Activated T-helper 1 cell treated with anti-CD3 and anti-CD28 coated beads, Interleukin-12 subunit alpha, Interleukin-12 subunit beta, Interleukin-2, Interleukin-4 antibody, amounts not matched to agents 30 ng/mL and 10 ng/mL and 1 ng/mL, durations not matched to agents 14 hours and 24 hours and 36 hours (primary cell): ENCODE data around the gene MRC2. TPM values are rescaled to one million over a fixed set of nuclear protein-coding genes. Genes with fewer than 3 reads are reported as not detected.

Experiments used
- DNase-seq: peaks from one replicate; pipeline ENCODE4 v3.0.0; 2021; ENCODE audit warnings: low spot score
- H3K27ac Mint-ChIP-seq: one replicate; pipeline ENCODE4 v1.8.0; 2021; ENCODE audit warnings: mild to moderate bottlenecking, mixed read lengths
- H3K27me3 Mint-ChIP-seq: one replicate; pipeline ENCODE4 v1.8.0; 2022; ENCODE audit warnings: mild to moderate bottlenecking, moderate library complexity, mixed read lengths; ENCODE audit not compliant: insufficient read depth
- H3K36me3 Mint-ChIP-seq: one replicate; pipeline ENCODE4 v1.8.0; 2021; ENCODE audit warnings: low read depth, mixed read lengths
- H3K4me1 Mint-ChIP-seq: one replicate; pipeline ENCODE4 v1.8.0; 2021; ENCODE audit warnings: low read depth, mixed read lengths
- H3K4me3 Mint-ChIP-seq: one replicate; pipeline ENCODE4 v1.8.0; 2021; ENCODE audit warnings: mild to moderate bottlenecking, moderate library complexity, mixed read lengths
- H3K9me3 Mint-ChIP-seq: one replicate; pipeline ENCODE4 v1.8.0; 2021; ENCODE audit warnings: mixed read lengths
- intact Hi-C: fragments of 100-400 bp; cut with micrococcal nuclease; formaldehyde crosslinking; loops from one replicate; pipeline ENCODE4 v1.15.1; 2024
- total RNA-seq: library from RNA; stranded (reverse); gene quantifications from 2 replicates; pipeline ENCODE4 v1.2.3, GENCODE V29; 2022

The MRC2 gene
- total RNA-seq, 1 donor from 2014 or later, result 1.6 TPM

DNA sequence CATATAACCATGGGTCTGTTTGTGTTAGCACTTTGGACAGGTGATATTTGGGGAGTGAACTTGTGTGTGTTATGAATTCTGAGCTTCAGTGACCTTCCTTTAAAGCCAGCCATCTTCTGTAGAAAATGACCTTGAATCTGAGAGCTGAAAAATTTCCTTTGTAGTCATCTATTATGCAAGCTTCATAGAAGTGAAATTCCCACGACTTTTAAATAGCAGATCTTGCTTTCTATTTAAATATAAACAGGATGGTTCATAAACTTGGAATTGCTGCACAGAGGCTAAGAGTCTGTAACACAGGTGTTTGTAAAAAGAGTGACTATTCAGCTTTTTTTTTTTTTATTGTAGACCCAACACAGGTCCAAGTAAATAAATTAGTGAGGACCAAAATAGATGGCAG lies 95.2 kb downstream of the MRC2 start:
- no peak for DNase-seq
- peaks cover 20% of the 10 kb centered on the region for H3K4me1 Mint-ChIP-seq
- intact Hi-C loops, result loop anchor here (5.0 kb wide), 1 partner anchor 300 kb away; the partner anchor contains the start of gene METTL2A
- no peak overlapping the region for H3K27ac Mint-ChIP-seq
- no peak overlapping the region for H3K4me3 Mint-ChIP-seq
- H3K9me3 Mint-ChIP-seq, result peaks cover 13% of the 10 kb centered on the region
- peaks cover 86% of the 10 kb centered on the region for H3K27me3 Mint-ChIP-seq
- peaks cover 2% of the 10 kb centered on the region for H3K36me3 Mint-ChIP-seq

DNA sequence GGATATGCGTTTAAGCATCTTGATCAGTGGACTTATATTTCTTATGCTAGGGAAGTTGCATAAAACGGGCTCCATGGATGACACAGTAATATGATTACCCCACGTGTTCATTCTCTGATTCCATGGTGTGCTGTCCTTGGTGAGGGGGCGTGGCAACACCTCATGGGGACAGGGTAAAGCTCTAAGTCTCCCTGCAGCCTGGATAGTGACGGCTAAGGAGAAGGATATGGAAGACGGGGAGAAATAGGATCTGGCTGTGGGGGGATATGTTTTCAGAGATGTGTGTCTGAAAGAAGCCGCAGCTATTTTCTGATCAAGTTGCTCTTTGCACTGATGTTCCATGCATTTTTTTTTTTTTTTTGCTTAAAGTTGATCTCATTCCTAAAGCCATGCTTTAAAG lies 96.4 kb downstream of the MRC2 start:
- Mint-ChIP-seq H3K36me3 (peaks cover 2% of the 10 kb centered on the region), H3K9me3 (peaks cover 13% of the 10 kb centered on the region), H3K27ac (no peak overlapping the region), H3K27me3 (peaks cover 87% of the 10 kb centered on the region), H3K4me3 (peak overlapping the region; percentile 9), H3K4me1 (peaks cover 20% of the 10 kb centered on the region)
- no peak for DNase-seq
- intact Hi-C loops, result loop anchor here (1.0 to 5.0 kb wide), 2 partner anchors 71 to 302 kb away; partner anchors contain the start of gene METTL2A

DNA sequence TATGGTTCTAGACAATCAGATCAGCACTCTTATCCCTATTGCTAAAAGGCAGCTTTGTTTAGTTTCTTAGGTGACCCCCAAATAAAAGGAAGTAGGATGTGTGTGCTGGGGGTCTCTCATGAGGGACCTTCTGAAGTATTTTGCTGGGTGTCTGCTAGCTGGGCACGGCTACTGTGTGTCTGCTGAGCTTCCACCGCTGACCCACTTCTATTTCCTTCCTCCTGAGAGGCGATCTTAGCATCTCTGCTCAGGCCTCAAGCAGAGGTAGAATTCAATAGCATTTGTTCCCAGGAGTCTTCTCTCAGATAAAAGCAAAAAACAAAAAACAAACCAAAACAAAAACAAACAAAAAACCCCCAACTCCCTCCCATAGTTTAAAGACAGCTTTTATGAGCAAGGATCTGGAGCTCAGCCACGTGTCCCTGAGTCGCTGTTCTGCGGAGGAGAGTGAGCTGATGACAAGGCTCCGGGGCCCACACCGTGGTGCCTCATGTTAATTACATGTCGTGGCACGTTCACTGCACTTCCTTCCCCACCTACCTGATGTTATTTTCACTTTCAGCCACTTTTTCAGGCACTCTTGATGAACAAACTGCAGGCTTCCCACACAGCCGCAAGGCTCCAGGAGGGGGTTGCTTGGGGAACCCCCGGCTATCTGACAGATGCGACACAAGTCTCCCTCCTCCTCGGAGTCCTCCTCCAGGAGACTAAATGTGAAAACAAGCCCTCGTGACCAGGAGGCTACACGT lies 97.1 kb downstream of the MRC2 start:
- H3K4me3 Mint-ChIP-seq, result peak overlapping the region; percentile 23
- peaks cover 13% of the 10 kb centered on the region for H3K9me3 Mint-ChIP-seq
- H3K36me3 Mint-ChIP-seq, result peaks cover 2% of the 10 kb centered on the region
- H3K4me1 Mint-ChIP-seq, result peaks cover 20% of the 10 kb centered on the region
- intact Hi-C loops, result loop anchor here (1.0 to 5.0 kb wide), 4 partner anchors 13 to 302 kb away; partner anchors contain the start of gene METTL2A
- peak overlapping the region; percentile 85 for H3K27ac Mint-ChIP-seq
- peak; percentile 45 for DNase-seq
- H3K27me3 Mint-ChIP-seq, result peaks cover 85% of the 10 kb centered on the region

DNA sequence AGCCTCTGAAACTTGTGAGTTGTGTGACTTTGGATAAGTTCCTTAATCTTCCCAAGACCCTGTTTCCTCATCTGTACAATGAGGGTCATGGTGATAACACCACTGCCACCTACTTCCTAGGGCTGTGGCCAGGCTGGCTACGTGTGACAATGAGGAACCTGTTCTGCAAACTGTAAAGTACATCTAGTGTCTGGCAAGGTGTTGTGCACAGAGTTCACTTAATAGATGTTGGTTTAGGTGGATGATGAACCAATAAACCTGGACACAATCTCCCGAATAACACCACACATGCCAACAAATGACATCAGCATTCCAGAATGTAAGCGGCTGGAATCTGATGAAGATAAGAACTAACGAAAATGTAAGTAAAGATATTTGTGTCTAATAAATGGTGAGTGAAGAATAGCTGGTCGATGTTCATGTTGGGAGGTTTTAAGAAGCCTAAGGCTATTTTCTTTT lies 98.3 kb downstream of the MRC2 start:
- no peak overlapping the region for H3K27ac Mint-ChIP-seq
- H3K4me3 Mint-ChIP-seq, result no peak overlapping the region
- peaks cover 20% of the 10 kb centered on the region for H3K4me1 Mint-ChIP-seq
- no peak for DNase-seq
- H3K27me3 Mint-ChIP-seq, result peaks cover 80% of the 10 kb centered on the region
- H3K36me3 Mint-ChIP-seq, result peaks cover 2% of the 10 kb centered on the region
- H3K9me3 Mint-ChIP-seq, result peaks cover 13% of the 10 kb centered on the region
- intact Hi-C loops, result loop anchor here (1.0 kb wide), 2 partner anchors 11 to 242 kb away; no protein-coding TSS in a partner anchor

DNA sequence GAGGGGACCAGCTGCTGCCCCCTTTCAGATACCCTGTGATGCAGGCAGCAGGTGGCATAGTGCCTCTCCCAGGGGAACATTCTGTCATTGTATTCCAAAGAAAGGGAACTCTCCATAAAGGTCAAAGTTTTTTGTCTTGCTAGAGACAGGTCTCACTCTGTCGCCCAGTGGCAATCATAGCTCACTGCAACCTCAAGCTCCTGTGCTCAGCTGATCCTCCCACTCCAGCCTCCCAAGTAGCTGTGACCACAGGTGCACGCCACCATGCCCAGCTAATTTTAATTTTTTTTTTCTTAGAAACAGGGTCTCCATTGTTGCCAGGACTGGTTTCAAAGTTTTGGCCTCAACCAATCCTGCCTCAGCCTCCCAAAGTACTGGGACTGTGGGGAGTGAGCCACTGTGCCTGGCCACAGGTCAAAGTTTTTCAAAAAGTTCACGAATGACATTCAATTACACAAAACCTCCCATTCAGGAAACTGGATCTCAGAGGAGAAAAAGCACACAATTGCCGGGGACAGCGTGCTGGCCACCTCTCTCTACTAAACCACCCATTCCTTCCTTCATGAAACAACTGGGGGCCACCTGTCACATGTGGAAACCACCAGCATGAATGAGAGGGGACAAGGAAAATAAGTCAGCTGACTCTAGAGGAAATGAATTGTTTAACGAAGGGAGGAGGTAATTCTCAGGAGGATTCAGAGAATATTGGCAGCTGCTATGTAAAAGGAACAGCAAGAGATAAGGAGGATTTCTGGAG lies 100.6 kb downstream of the MRC2 start:
- H3K4me1 Mint-ChIP-seq, result peaks cover 20% of the 10 kb centered on the region
- H3K9me3 Mint-ChIP-seq, result peaks cover 13% of the 10 kb centered on the region
- H3K27me3 Mint-ChIP-seq, result peaks cover 70% of the 10 kb centered on the region
- intact Hi-C loops, result no loop called here
- peak overlapping the region; percentile 15 for H3K27ac Mint-ChIP-seq
- H3K4me3 Mint-ChIP-seq, result no peak overlapping the region
- peaks cover 2% of the 10 kb centered on the region for H3K36me3 Mint-ChIP-seq
- no peak for DNase-seq

DNA sequence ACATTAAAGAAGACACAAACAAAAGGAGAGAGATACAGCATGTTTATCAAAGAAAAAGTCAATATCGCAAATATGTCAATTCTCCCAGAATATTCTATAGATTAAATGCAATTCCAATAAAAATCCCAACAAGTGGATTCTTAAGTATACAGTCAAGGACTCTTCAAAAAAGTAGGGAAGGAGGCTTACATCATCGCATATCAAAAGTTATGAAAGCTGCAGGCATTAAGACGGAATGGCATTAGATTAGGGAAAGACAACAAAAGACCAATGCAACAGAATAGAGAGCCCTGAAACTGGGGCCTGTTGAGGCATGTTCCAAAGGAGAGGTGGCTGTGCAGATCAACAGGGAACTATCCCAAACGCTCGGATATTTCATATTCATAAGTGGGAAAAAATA lies 104.7 kb downstream of the MRC2 start:
- H3K9me3 Mint-ChIP-seq, result peaks cover 3% of the 10 kb centered on the region

DNA sequence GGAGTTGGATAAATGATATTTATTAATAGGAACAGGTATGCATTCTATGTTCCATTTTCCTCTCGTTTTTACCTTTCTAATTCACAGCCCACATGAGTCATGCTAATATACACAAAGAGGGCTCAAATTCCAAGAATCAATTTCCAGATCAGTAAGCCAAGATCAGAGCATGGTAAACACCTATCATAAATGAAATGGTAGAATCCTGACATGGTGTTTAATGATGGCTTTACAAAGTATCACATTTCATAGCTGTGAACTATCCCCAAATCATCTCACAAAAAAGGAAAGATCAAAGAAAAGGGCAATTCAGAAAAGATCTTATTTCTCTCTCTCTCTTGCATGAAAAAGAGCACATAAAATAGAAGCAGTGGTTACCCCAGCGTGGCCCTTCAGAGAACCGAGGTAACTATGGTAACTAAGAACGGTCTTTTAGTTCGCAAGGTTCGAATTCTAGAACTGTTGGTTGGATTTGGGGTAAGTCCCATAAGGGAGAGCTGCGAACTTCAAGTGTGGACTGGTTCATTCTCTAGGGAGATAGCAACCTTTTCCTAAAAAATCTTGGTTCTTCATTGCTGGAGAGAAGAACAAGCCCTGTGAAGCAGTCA lies 107.7 kb downstream of the MRC2 start:
- Mint-ChIP-seq H3K4me3 (no peak overlapping the region), H3K9me3 (no peaks in the 10 kb centered on the region), H3K27me3 (peaks cover 50% of the 10 kb centered on the region), H3K4me1 (no peaks in the 10 kb centered on the region), H3K36me3 (no peaks in the 10 kb centered on the region), H3K27ac (no peak overlapping the region)
- no peak for DNase-seq
- intact Hi-C loops, result no loop called here

More for the DNA sequence above, 104.7 kb downstream of the MRC2 start:
- Mint-ChIP-seq H3K27me3 (peaks cover 61% of the 10 kb centered on the region), H3K36me3 (no peaks in the 10 kb centered on the region), H3K4me3 (no peak overlapping the region), H3K4me1 (no peaks in the 10 kb centered on the region), H3K27ac (no peak overlapping the region)
- intact Hi-C loops, result no loop called here
- DNase-seq, result no peak

DNA sequence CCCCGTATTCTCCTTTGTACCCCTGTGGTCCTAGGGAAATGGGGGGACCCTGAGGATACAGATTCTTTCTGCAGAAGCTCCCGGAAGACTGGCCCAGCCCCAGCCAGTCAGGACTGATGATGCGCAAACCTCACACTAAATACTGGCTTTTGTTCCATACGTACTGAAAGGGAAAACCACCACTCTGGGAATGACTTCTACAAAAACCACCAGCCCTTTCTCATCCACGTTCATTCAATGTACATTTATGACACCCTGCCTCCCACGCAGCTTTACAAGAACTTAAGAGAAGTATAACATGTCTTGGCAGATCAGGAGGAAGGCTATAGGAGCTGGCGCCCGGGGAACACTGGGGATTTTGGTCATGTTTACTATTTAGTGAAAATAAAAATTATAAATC lies 110.0 kb downstream of the MRC2 start:
- DNase-seq, result no peak
- no peaks in the 10 kb centered on the region for H3K9me3 Mint-ChIP-seq
- H3K4me3 Mint-ChIP-seq, result no peak overlapping the region
- peaks cover 44% of the 10 kb centered on the region for H3K27me3 Mint-ChIP-seq
- no peak overlapping the region for H3K27ac Mint-ChIP-seq
- no peaks in the 10 kb centered on the region for H3K4me1 Mint-ChIP-seq
- intact Hi-C loops, result loop anchor here (1.0 kb wide), 1 partner anchor 12 kb away; no protein-coding TSS in a partner anchor
- H3K36me3 Mint-ChIP-seq, result no peaks in the 10 kb centered on the region

DNA sequence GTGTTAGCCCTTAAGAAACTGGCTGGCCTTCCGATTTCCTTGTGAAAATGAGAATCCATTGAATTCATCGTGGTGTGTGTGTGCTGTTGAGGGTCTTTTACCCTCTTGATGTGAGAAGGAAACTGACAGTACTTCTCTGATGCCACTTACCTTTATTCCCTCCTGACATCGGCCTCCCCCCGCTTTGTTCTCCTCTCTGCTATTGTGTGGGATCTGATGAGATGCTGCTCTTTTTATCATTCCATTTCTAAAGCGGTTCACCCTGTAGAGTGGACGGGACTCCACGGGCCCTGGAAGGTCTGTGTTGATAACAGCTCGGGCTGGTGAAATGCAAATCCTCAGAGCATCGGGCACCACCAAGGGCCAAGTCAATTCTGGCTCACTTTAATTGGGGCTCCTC lies 110.8 kb downstream of the MRC2 start:
- Mint-ChIP-seq H3K27ac (no peak overlapping the region), H3K4me3 (no peak overlapping the region), H3K36me3 (no peaks in the 10 kb centered on the region), H3K27me3 (peaks cover 47% of the 10 kb centered on the region), H3K4me1 (no peaks in the 10 kb centered on the region), H3K9me3 (no peaks in the 10 kb centered on the region)
- no peak for DNase-seq
- intact Hi-C loops, result no loop called here

DNA sequence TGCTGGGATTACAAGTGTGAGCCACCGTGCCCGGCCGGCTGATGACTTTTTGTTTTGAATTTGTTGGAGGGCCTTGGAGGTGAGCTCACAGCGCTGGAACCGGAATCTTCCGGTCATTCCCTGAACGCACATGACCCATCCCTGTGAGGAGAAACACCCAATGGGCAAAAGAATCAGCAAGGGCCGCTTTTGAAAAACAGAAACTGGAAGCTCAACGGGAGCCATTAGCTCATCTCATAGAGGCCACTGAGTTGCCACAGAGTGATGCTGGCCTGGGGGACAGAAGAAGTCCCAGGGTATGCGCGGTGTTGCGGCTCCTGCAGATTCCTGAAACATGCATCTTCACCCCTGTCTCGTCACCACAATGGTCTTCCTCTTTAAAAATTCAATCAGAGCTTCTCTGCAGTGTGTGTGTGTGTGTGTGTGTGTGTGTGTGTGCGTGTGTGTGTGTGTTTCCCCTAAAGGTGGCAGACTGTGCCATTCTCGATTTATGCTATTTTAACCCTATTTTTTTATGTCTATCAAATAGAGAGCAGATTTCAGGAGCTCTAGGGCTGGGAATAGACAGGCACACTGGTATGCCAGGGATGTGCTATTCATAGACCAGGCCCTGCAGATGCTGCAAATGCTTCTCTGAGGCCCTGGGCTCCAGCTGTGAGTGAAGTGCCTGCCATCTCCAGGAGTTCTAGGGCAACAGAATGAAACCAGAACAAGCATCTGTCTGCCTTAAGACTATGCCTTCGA lies 112.3 kb downstream of the MRC2 start:
- no peak overlapping the region for H3K4me3 Mint-ChIP-seq
- H3K9me3 Mint-ChIP-seq, result no peaks in the 10 kb centered on the region
- H3K27ac Mint-ChIP-seq, result no peak overlapping the region
- peaks cover 38% of the 10 kb centered on the region for H3K27me3 Mint-ChIP-seq
- no peaks in the 10 kb centered on the region for H3K4me1 Mint-ChIP-seq
- intact Hi-C loops, result no loop called here
- no peaks in the 10 kb centered on the region for H3K36me3 Mint-ChIP-seq
- no peak for DNase-seq

DNA sequence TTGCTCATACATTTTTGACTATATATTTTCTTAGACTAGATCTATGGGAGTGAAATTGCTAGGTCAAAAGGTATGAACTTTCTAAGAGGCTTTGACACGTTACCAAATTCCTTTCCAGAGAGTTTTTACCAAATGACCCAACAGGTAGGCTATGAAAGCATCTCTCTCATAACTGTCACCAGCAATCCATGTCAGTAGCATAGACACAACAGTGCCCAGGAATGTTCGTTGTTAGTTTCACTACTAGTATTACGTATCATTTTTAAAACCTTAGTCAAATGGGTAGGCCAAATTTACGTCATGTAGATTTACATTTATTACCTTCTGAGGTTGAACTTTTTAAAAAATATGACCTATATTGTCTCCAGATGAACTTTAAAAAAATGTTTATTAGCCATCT lies 113.8 kb downstream of the MRC2 start:
- no peaks in the 10 kb centered on the region for H3K9me3 Mint-ChIP-seq
- peaks cover 37% of the 10 kb centered on the region for H3K27me3 Mint-ChIP-seq
- no peaks in the 10 kb centered on the region for H3K36me3 Mint-ChIP-seq
- intact Hi-C loops, result no loop called here
- DNase-seq, result no peak
- H3K27ac Mint-ChIP-seq, result no peak overlapping the region
- H3K4me1 Mint-ChIP-seq, result no peaks in the 10 kb centered on the region
- no peak overlapping the region for H3K4me3 Mint-ChIP-seq
